KOPT-K1 (cell line): Measurements from ENCODE around the gene ARID3C.

Experiments
- H3K27ac ChIP-seq: fragments of 200-600 bp; sonication (generic); 2 replicates; pipeline ENCODE4 v1.5.1; 2016; ENCODE audit warnings: antibody characterized with exemption, mild to moderate bottlenecking, low read depth, low read length; ENCODE audit not compliant: poor library complexity, severe bottlenecking
- H3K36me3 ChIP-seq: fragments of 200-600 bp; sonication (generic); 2 replicates; pipeline ENCODE4 v1.5.1; 2017; ENCODE audit warnings: antibody characterized with exemption, mild to moderate bottlenecking, low read length, moderate library complexity; ENCODE audit not compliant: insufficient read depth
- H3K9me3 ChIP-seq: fragments of 200-600 bp; sonication (generic); 2 replicates; pipeline ENCODE4 v1.5.1; 2017; ENCODE audit warnings: antibody characterized with exemption, low read length, mild to moderate bottlenecking; ENCODE audit not compliant: insufficient read depth, poor library complexity, severe bottlenecking

ARID3C gene

GRCh38 chr9:34658461-34658860, 29.6 kb upstream of the ARID3C start:
- Histone ChIP-seq H3K27ac (no peak overlapping the region), H3K36me3 (no peaks in the 10 kb centered on the region), H3K9me3 (no peaks in the 10 kb centered on the region)

- H3K9me3 ChIP-seq: no peaks in the 10 kb centered on the region
- no peaks in the 10 kb centered on the region for H3K36me3 ChIP-seq
- H3K27ac ChIP-seq: no peak overlapping the region
These were observed 28.1 kb upstream of the ARID3C start for GRCh38 chr9:34656992-34657391.

- H3K9me3 ChIP-seq: no peaks in the 10 kb centered on the region
- H3K36me3 ChIP-seq: peaks cover 8% of the 10 kb centered on the region; the same call in 1 of the 2 replicates
- H3K27ac ChIP-seq: no peak overlapping the region
These were observed 26.5 kb upstream of the ARID3C start for GRCh38 chr9:34655394-34655793.

- no peaks in the 10 kb centered on the region for H3K9me3 ChIP-seq
- H3K36me3 ChIP-seq: peaks cover 18% of the 10 kb centered on the region
- no peak overlapping the region for H3K27ac ChIP-seq
These were observed 25.6 kb upstream of the ARID3C start for GRCh38 chr9:34654323-34655051.

- no peak overlapping the region for H3K27ac ChIP-seq
- peaks cover 28% of the 10 kb centered on the region for H3K36me3 ChIP-seq
- H3K9me3 ChIP-seq: no peaks in the 10 kb centered on the region
These were observed 24.5 kb upstream of the ARID3C start for GRCh38 chr9:34653151-34654072.

GRCh38 chr9:34652602-34653000, 23.7 kb upstream of the ARID3C start:
- peaks cover 33% of the 10 kb centered on the region for H3K36me3 ChIP-seq
- no peak overlapping the region for H3K27ac ChIP-seq
- no peaks in the 10 kb centered on the region for H3K9me3 ChIP-seq

- H3K36me3 ChIP-seq: peaks cover 33% of the 10 kb centered on the region
- no peaks in the 10 kb centered on the region for H3K9me3 ChIP-seq
- no peak within 1 kb of the TSS for H3K27ac ChIP-seq
These were observed 23.2 kb upstream of the ARID3C start, which contains the start of gene IL11RA for GRCh38 chr9:34651876-34652601. IL11RA (plus strand) TSS chr9:34652185; CDS start chr9:34655218, 3,033 bp downstream.

GRCh38 chr9:34651321-34651720, 22.5 kb upstream of the ARID3C start:
- no peak overlapping the region for H3K27ac ChIP-seq
- H3K9me3 ChIP-seq: no peaks in the 10 kb centered on the region
- peaks cover 33% of the 10 kb centered on the region for H3K36me3 ChIP-seq

GRCh38 chr9:34650816-34651215, 21.9 kb upstream of the ARID3C start:
- Histone ChIP-seq H3K9me3 (no peaks in the 10 kb centered on the region), H3K36me3 (peaks cover 33% of the 10 kb centered on the region), H3K27ac (no peak overlapping the region)

- Histone ChIP-seq H3K27ac (no peak overlapping the region), H3K36me3 (peaks cover 33% of the 10 kb centered on the region), H3K9me3 (no peaks in the 10 kb centered on the region)
These were observed 19.8 kb upstream of the ARID3C start for GRCh38 chr9:34648673-34649072.

GRCh38 chr9:34647651-34648050, 18.8 kb upstream of the ARID3C start:
- peak overlapping the region; percentile 79 for H3K27ac ChIP-seq

GRCh38 chr9:34647084-34647403, 18.2 kb upstream of the ARID3C start:
- H3K27ac ChIP-seq: peak overlapping the region; percentile 79
- H3K36me3 ChIP-seq: peaks cover 33% of the 10 kb centered on the region
- H3K9me3 ChIP-seq: no peaks in the 10 kb centered on the region

More at GRCh38 chr9:34647651-34648050, 18.8 kb upstream of the ARID3C start:
- Histone ChIP-seq H3K9me3 (no peaks in the 10 kb centered on the region), H3K36me3 (peaks cover 33% of the 10 kb centered on the region)

- peaks cover 31% of the 10 kb centered on the region for H3K36me3 ChIP-seq
- H3K9me3 ChIP-seq: no peaks in the 10 kb centered on the region
- peak within 1 kb of the TSS; percentile 79 for H3K27ac ChIP-seq
These were observed 17.6 kb upstream of the ARID3C start, which contains the start of gene GALT for GRCh38 chr9:34646211-34647083. GALT (plus strand) TSS chr9:34646675; CDS start chr9:34646705, 30 bp downstream.

- Histone ChIP-seq H3K9me3 (no peaks in the 10 kb centered on the region), H3K36me3 (peaks cover 19% of the 10 kb centered on the region), H3K27ac (no peak overlapping the region)
These were observed 16.0 kb upstream of the ARID3C start for GRCh38 chr9:34644766-34645314.
